IMR-90 (cell line): ENCODE measurements around the gene TTC23L.

Source experiments
- BHLHE40 ChIP-seq: fragments of 150-350 bp; IDR thresholded peaks from 2 replicates; pipeline ENCODE4 v1.6.1; 2016; ENCODE audit warnings: mild to moderate bottlenecking, low read depth, low read length
- MAFK ChIP-seq: IDR thresholded peaks from 2 replicates; pipeline ENCODE4 v1.6.1; 2012; ENCODE audit warnings: low read depth, low read length, improper control_type of control experiment
- MAZ ChIP-seq: IDR thresholded peaks from 2 replicates; pipeline ENCODE4 v1.6.1; 2012; ENCODE audit warnings: low read depth, mild to moderate bottlenecking, low read length, improper control_type of control experiment, moderate library complexity, borderline replicate concordance
- POLR2A ChIP-seq: IDR thresholded peaks from 2 replicates; pipeline ENCODE4 v1.6.1; 2012; ENCODE audit warnings: mild to moderate bottlenecking, low read depth, low read length
- RAD21 ChIP-seq: IDR thresholded peaks from 2 replicates; pipeline ENCODE4 v1.6.1; 2012; ENCODE audit warnings: low read length, improper control_type of control experiment
- SMC3 ChIP-seq: fragments of 150-350 bp; IDR thresholded peaks from 2 replicates; pipeline ENCODE4 v1.6.1; 2016; ENCODE audit warnings: low read depth, mild to moderate bottlenecking, antibody characterized with exemption, low read length, moderate library complexity
- TF ChIP-seq, protein P1 (sequence below): conservative IDR thresholded peaks from 2 replicates; pipeline ENCODE4 v1.5.1; 2012; ENCODE audit warnings: mild to moderate bottlenecking, low read depth, low read length, improper control_type of control experiment

DNA sequence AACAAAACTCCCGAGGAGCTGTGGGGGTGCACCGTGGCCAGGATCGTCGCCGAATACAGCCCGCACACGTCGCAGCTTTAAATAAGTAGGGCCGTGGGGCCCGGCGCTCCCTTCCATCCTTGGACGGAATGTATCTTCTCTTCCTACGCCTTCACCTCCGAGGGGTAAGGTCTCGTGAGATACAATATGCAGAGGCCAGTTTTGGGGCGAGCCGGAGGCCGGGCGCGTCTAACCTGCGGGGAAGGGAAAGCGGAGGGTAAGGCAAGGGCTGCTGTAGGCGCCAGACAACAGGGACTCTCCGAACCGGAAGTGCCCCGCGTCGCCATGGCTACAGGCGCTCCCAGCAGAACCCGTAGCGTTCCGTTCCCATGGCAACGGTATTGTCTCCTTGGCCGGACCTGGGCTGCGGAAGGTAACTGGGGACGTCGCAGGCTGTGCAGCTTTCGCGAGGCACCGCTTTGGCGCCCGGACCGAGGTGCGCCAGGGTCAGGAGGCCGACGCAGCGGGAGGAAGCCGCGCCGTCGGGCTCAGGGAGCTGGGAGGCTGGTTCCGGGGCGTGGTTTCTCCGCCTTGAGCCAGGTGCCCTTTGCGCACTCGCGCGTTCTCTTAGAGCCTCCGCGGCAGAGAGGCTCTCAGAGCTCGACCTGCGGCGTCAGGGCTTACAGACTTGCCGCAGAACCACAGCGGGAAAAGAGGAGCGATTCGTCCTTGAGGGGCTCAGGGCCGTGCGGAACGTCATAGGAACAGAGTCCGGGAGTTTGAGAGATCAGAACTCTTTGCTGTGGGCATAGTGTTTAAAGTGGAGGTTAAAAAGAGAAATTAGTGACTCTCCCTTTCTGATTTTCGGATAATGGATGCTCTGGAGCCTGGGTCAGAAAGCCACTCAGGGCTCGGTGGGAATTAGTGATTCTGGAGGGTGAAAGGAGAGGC lies at the start of gene TTC23L:
- TF ChIP-seq, protein P1, sequence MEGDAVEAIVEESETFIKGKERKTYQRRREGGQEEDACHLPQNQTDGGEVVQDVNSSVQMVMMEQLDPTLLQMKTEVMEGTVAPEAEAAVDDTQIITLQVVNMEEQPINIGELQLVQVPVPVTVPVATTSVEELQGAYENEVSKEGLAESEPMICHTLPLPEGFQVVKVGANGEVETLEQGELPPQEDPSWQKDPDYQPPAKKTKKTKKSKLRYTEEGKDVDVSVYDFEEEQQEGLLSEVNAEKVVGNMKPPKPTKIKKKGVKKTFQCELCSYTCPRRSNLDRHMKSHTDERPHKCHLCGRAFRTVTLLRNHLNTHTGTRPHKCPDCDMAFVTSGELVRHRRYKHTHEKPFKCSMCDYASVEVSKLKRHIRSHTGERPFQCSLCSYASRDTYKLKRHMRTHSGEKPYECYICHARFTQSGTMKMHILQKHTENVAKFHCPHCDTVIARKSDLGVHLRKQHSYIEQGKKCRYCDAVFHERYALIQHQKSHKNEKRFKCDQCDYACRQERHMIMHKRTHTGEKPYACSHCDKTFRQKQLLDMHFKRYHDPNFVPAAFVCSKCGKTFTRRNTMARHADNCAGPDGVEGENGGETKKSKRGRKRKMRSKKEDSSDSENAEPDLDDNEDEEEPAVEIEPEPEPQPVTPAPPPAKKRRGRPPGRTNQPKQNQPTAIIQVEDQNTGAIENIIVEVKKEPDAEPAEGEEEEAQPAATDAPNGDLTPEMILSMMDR, result no peak
- TF ChIP-seq POLR2A, result no peak
- no peak for TF ChIP-seq RAD21
- no peak for TF ChIP-seq SMC3
- no peak for TF ChIP-seq BHLHE40
- peak; percentile 11; the same call in 1 of the 2 replicates for TF ChIP-seq MAZ
- no peak for TF ChIP-seq MAFK
